HEK293 (cell line): ENCODE measurements around the gene TNFSF13.
A peak's percentile ranks its signal among the peaks of the same experiment; 100 is the strongest.

Experiments
- CTCF ChIA-PET: fragments of 350-600 bp; formaldehyde crosslinking; extraction: SDS; loops from one replicate; lab custom pipeline; 2021; ENCODE audit warnings: antibody characterized with exemption; lab: Yijun Ruan, JAX
- POLR2A ChIA-PET: fragments of 300-600 bp; formaldehyde crosslinking; extraction: SDS; loops from one replicate; lab custom pipeline; 2020; ENCODE audit warnings: antibody characterized with exemption, inconsistent platforms; lab: Yijun Ruan, JAX
- H3K27ac ChIP-seq: fragments of 200-500 bp; sonication (Bioruptor generic); 2 replicates; pipeline ENCODE4 v1.5.1; 2014; ENCODE audit warnings: low read depth, low read length, control low read depth, inconsistent platforms; ENCODE audit errors: extremely low read depth
- H3K36me3 ChIP-seq, 2 experiments: fragments of 200-500 bp in 1 of 2; sonication (Bioruptor generic) in 1 of 2; 1 replicate in 1 of 2; 2 replicates in 1 of 2; pipeline ENCODE4 v1.5.1; 2014 to 2017; ENCODE audit warnings: inconsistent platforms in 2 of 2, low read length in 2 of 2; ENCODE audit not compliant: control insufficient read depth in 2 of 2, insufficient read depth in 1 of 2
- H3K4me1 ChIP-seq: fragments of 200-500 bp; sonication (Bioruptor generic); 2 replicates; pipeline ENCODE4 v1.5.1; 2014; ENCODE audit warnings: mild to moderate bottlenecking, low read length, inconsistent platforms; ENCODE audit not compliant: control insufficient read depth, insufficient read depth
- H3K4me3 ChIP-seq: 2 replicates; pipeline ENCODE4 v1.5.1; 2011; ENCODE audit warnings: low read depth, mild to moderate bottlenecking, control low read depth, low read length, moderate library complexity
- H3K9me3 ChIP-seq: fragments of 200-500 bp; sonication (Bioruptor generic); 2 replicates; pipeline ENCODE4 v1.5.1; 2014; ENCODE audit warnings: low read depth, low read length, inconsistent platforms; ENCODE audit not compliant: control insufficient read depth, insufficient read depth
- BCL11A ChIP-seq: fragments of 450-650 bp; formaldehyde crosslinking; IDR thresholded peaks from 2 replicates; pipeline ENCODE4 v1.5.1; 2016; ENCODE audit warnings: low read depth, missing biosample characterization, missing genetic modification characterization
- PRDM4 ChIP-seq: fragments of 450-650 bp; formaldehyde crosslinking; IDR thresholded peaks from 2 replicates; pipeline ENCODE4 v1.5.1; 2017; ENCODE audit warnings: missing biosample characterization, missing genetic modification characterization
- SETDB1 ChIP-seq: IDR thresholded peaks from one replicate; pipeline ENCODE4 v1.6.1; 2017; ENCODE audit warnings: mild to moderate bottlenecking, low read length, moderate library complexity, mixed read lengths; ENCODE audit not compliant: insufficient read length
- YY1 ChIP-seq: fragments of 450-650 bp; formaldehyde crosslinking; IDR thresholded peaks from 2 replicates; pipeline ENCODE4 v1.5.1; 2018; ENCODE audit warnings: missing biosample characterization, missing genetic modification characterization
- ZBTB6 ChIP-seq: fragments of 450-650 bp; formaldehyde crosslinking; IDR thresholded peaks from 2 replicates; pipeline ENCODE4 v1.5.1; 2017; ENCODE audit warnings: missing biosample characterization, missing genetic modification characterization
- ZNF121 ChIP-seq: fragments of 450-650 bp; formaldehyde crosslinking; IDR thresholded peaks from 2 replicates; pipeline ENCODE4 v1.5.1; 2016; ENCODE audit warnings: missing biosample characterization, missing genetic modification characterization
- ZNF138 ChIP-seq: fragments of 450-650 bp; formaldehyde crosslinking; IDR thresholded peaks from 2 replicates; pipeline ENCODE4 v1.5.1; 2016; ENCODE audit warnings: missing biosample characterization, missing genetic modification characterization, borderline replicate concordance
- ZNF175 ChIP-seq: fragments of 450-650 bp; formaldehyde crosslinking; IDR thresholded peaks from 2 replicates; pipeline ENCODE4 v1.5.1; 2016; ENCODE audit warnings: missing biosample characterization, missing genetic modification characterization
- ZNF19 ChIP-seq: fragments of 450-650 bp; formaldehyde crosslinking; IDR thresholded peaks from 2 replicates; pipeline ENCODE4; 2016; ENCODE audit warnings: missing biosample characterization, missing genetic modification characterization, low read depth
- ZNF221 ChIP-seq: fragments of 450-650 bp; formaldehyde crosslinking; IDR thresholded peaks from 2 replicates; pipeline ENCODE4 v1.5.1; 2017; ENCODE audit warnings: missing biosample characterization, missing genetic modification characterization, borderline replicate concordance
- ZNF24 ChIP-seq: fragments of 450-650 bp; formaldehyde crosslinking; IDR thresholded peaks from 2 replicates; pipeline ENCODE4 v1.5.1; 2016; ENCODE audit warnings: missing biosample characterization, missing genetic modification characterization
- ZNF280D ChIP-seq: fragments of 450-650 bp; formaldehyde crosslinking; IDR thresholded peaks from 2 replicates; pipeline ENCODE4 v1.5.1; 2016; ENCODE audit warnings: missing biosample characterization, missing genetic modification characterization
- ZNF324 ChIP-seq: fragments of 450-650 bp; formaldehyde crosslinking; IDR thresholded peaks from 2 replicates; pipeline ENCODE4 v1.5.1; 2016; ENCODE audit warnings: missing biosample characterization, missing genetic modification characterization
- ZNF398 ChIP-seq: fragments of 450-650 bp; formaldehyde crosslinking; IDR thresholded peaks from 2 replicates; pipeline ENCODE4 v1.5.1; 2017; ENCODE audit warnings: missing biosample characterization, missing genetic modification characterization
- ZNF521 ChIP-seq: fragments of 450-650 bp; formaldehyde crosslinking; IDR thresholded peaks from 2 replicates; pipeline ENCODE4 v1.5.1; 2017; ENCODE audit warnings: missing biosample characterization, mild to moderate bottlenecking, missing genetic modification characterization
- ZNF549 ChIP-seq: fragments of 450-650 bp; IDR thresholded peaks from 2 replicates; pipeline ENCODE4 v1.5.1; 2018; ENCODE audit warnings: missing biosample characterization, missing genetic modification characterization, mild to moderate bottlenecking, inconsistent platforms, moderate library complexity
- ZNF580 ChIP-seq: fragments of 450-650 bp; formaldehyde crosslinking; IDR thresholded peaks from 2 replicates; pipeline ENCODE4 v1.5.1; 2016; ENCODE audit warnings: missing biosample characterization, missing genetic modification characterization
- ZNF785 ChIP-seq: fragments of 450-650 bp; formaldehyde crosslinking; IDR thresholded peaks from 2 replicates; pipeline ENCODE4 v1.5.1; 2016; ENCODE audit warnings: missing biosample characterization, missing genetic modification characterization
- ZNF791 ChIP-seq: fragments of 450-650 bp; formaldehyde crosslinking; IDR thresholded peaks from 2 replicates; pipeline ENCODE4 v1.5.1; 2016; ENCODE audit warnings: missing biosample characterization, missing genetic modification characterization
- ZSCAN4 ChIP-seq: fragments of 450-650 bp; formaldehyde crosslinking; IDR thresholded peaks from 2 replicates; pipeline ENCODE4 v1.5.1; 2017; ENCODE audit warnings: missing biosample characterization, missing genetic modification characterization

TNFSF13 gene

GRCh38 chr17:7528842-7529241 lies 29.7 kb upstream of the TNFSF13 start:
- TF ChIP-seq ZNF324 (tag by site-specific recombination) (no peak), ZNF280D (peak; percentile 89; the same call in 1 of the 2 replicates), SETDB1 (peak; percentile 96)
- Histone ChIP-seq H3K36me3 (no peaks in the 10 kb centered on the region), H3K27ac (no peak overlapping the region), H3K4me1 (no peaks in the 10 kb centered on the region), H3K9me3 (no peaks in the 10 kb centered on the region), H3K4me3 (no peak overlapping the region)
- CTCF ChIA-PET, result interaction anchor here (2.7 to 4.9 kb wide), 2 partner anchors 13 to 32 kb away, joined by 10 to 34 read pairs; no protein-coding TSS in a partner anchor
- POLR2A ChIA-PET, result no interaction called here

- H3K36me3 ChIP-seq, result no peaks in the 10 kb centered on the region
- no peaks in the 10 kb centered on the region for H3K4me1 ChIP-seq
- no peak overlapping the region for H3K27ac ChIP-seq
- POLR2A ChIA-PET, result no interaction called here
- CTCF ChIA-PET, result interaction anchor here (0.7 to 1.6 kb wide), 5 partner anchors 8 to 714 kb away, joined by 3 to 11 read pairs (median 4); no protein-coding TSS in a partner anchor
- H3K9me3 ChIP-seq, result no peaks in the 10 kb centered on the region
- TF ChIP-seq ZNF580 (no peak), YY1 (tag by site-specific recombination) (no peak), ZNF398 (no peak), ZNF791 (tag by site-specific recombination) (no peak)
- TF ChIP-seq, all 188 proteins: peak for 0
- H3K4me3 ChIP-seq, result no peak overlapping the region
These were observed 28.3 kb upstream of the TNFSF13 start for GRCh38 chr17:7530023-7530900.

- Histone ChIP-seq H3K9me3 (no peaks in the 10 kb centered on the region), H3K4me3 (no peak overlapping the region), H3K36me3 (no peaks in the 10 kb centered on the region), H3K4me1 (no peaks in the 10 kb centered on the region), H3K27ac (no peak overlapping the region)
- CTCF ChIA-PET, result interaction anchor here (0.6 to 2.0 kb wide), 2 partner anchors 23 to 24 kb away, joined by 3 to 11 read pairs; no protein-coding TSS in a partner anchor
- POLR2A ChIA-PET, result no interaction called here
- TF ChIP-seq PRDM4 (tag by site-specific recombination), result no peak
- no peak for TF ChIP-seq ZNF221 (tag by site-specific recombination)
- no peak for TF ChIP-seq BCL11A
- TF ChIP-seq ZNF549 (tag by site-specific recombination), result 0 out of 2 replicates have a peak, but pooled peaks have one; percentile 43
- TF ChIP-seq ZNF24 (tag by site-specific recombination), result no peak
- no peak for TF ChIP-seq ZNF521
- TF ChIP-seq ZNF138, result no peak
- no peak for TF ChIP-seq ZNF785 (tag by site-specific recombination)
- TF ChIP-seq ZNF19 (tag by site-specific recombination), result no peak
- TF ChIP-seq ZBTB6 (tag by site-specific recombination), result no peak
- TF ChIP-seq ZNF121, result no peak
- TF ChIP-seq SETDB1, result peak; percentile 96
- TF ChIP-seq ZSCAN4, result no peak
- no peak for TF ChIP-seq ZNF175 (tag by site-specific recombination)
These were observed 20.5 kb upstream of the TNFSF13 start for GRCh38 chr17:7538050-7538449.
